ENCODE data around the gene NLGN1. TPM values are rescaled to one million over a fixed set of nuclear protein-coding genes. Genes with fewer than 3 reads are reported as not detected.

The NLGN1 gene
- total RNA-seq, 2 donors from 2014 or later, result 1.3 to 2.4 TPM

DNA sequence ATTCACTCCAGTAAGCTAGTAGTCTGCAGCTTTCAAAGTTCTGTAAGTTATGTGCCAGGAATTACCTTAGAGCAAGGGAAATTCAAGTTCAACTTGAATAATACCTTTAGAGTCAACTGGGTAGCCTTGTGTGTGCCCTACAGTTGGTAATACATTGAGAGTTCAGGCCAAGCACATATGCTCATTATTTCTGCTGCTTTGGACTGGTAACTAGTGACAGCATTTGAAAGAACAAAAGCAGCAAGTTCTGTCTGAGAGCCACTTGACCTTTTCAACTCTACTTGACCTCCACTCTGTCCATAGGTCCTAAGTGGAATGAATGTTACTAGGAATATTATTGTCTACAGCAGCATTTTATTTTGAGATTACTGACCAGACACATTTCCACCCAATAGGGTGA lies 723.5 kb downstream of the NLGN1 start:
- Histone ChIP-seq H3K36me3 (no peaks in the 10 kb centered on the region), H3K27ac (no peak overlapping the region), H3K27me3 (no peaks in the 10 kb centered on the region), H3K9me3 (no peaks in the 10 kb centered on the region), H3K4me1 (no peaks in the 10 kb centered on the region), H3K4me3 (no peak overlapping the region)
- TF ChIP-seq, protein P1, sequence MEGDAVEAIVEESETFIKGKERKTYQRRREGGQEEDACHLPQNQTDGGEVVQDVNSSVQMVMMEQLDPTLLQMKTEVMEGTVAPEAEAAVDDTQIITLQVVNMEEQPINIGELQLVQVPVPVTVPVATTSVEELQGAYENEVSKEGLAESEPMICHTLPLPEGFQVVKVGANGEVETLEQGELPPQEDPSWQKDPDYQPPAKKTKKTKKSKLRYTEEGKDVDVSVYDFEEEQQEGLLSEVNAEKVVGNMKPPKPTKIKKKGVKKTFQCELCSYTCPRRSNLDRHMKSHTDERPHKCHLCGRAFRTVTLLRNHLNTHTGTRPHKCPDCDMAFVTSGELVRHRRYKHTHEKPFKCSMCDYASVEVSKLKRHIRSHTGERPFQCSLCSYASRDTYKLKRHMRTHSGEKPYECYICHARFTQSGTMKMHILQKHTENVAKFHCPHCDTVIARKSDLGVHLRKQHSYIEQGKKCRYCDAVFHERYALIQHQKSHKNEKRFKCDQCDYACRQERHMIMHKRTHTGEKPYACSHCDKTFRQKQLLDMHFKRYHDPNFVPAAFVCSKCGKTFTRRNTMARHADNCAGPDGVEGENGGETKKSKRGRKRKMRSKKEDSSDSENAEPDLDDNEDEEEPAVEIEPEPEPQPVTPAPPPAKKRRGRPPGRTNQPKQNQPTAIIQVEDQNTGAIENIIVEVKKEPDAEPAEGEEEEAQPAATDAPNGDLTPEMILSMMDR (IDR thresholded peaks at IDR 0.05), result no peak
- DNase-seq (ENCODE audit: low spot score), result no peak

DNA sequence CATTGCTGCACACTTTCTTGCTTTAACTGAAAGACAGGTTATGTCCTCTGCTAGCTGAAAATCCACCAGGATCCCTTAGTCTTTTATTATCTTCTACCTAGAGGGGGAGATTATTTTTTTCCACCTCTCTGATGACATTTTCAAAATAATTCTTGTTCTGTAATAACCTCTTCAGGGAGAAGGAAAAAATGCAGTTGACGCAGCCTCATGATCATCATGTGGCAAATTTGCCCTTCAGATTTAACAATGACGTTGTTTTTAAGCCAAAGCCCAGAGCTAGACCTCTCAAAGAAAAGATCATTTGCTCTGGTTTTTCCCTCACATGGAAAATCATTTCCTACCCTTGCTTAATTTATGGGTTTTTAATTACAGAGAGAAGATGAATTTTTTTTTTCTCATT lies 724.9 kb downstream of the NLGN1 start:
- Histone ChIP-seq H3K27me3 (no peaks in the 10 kb centered on the region), H3K36me3 (no peaks in the 10 kb centered on the region), H3K27ac (no peak overlapping the region), H3K9me3 (no peaks in the 10 kb centered on the region), H3K4me3 (no peak overlapping the region), H3K4me1 (no peaks in the 10 kb centered on the region)
- TF ChIP-seq, protein P1 (IDR thresholded peaks at IDR 0.05), result no peak
- no peak for DNase-seq (ENCODE audit: low spot score)

DNA sequence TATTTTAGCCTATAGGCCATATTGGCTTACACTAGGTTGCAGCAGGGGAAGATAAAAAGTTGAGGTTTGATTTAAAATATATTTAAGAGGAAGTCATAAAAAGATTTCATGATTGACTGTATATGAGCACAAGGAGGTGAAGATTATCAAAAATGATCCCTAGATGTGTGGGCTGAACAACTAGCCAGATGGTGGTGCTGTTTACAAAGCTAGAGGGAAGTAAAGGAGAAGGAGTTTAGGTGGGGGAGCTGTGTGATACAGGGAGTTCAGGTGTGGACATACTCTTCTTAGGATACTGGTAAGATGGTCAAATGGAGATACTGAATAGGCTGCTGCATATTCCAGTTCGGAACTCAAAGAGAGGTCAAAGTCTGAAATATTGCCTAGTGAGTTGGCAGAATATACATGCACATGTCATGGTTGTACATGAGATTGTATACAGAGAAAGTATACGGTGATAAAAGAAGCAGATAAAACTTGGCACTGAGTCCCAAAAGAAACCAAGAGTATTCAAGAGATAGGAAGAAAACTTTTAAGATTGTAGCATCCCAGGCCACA lies 727.8 kb downstream of the NLGN1 start:
- no peak for DNase-seq (ENCODE audit: low spot score)
- Histone ChIP-seq H3K27ac (no peak overlapping the region), H3K36me3 (no peaks in the 10 kb centered on the region), H3K9me3 (no peaks in the 10 kb centered on the region), H3K4me3 (no peak overlapping the region), H3K27me3 (no peaks in the 10 kb centered on the region), H3K4me1 (no peaks in the 10 kb centered on the region)
- TF ChIP-seq, protein P1 (IDR thresholded peaks at IDR 0.05), result peak in 1 of 2 donors; percentile 60

DNA sequence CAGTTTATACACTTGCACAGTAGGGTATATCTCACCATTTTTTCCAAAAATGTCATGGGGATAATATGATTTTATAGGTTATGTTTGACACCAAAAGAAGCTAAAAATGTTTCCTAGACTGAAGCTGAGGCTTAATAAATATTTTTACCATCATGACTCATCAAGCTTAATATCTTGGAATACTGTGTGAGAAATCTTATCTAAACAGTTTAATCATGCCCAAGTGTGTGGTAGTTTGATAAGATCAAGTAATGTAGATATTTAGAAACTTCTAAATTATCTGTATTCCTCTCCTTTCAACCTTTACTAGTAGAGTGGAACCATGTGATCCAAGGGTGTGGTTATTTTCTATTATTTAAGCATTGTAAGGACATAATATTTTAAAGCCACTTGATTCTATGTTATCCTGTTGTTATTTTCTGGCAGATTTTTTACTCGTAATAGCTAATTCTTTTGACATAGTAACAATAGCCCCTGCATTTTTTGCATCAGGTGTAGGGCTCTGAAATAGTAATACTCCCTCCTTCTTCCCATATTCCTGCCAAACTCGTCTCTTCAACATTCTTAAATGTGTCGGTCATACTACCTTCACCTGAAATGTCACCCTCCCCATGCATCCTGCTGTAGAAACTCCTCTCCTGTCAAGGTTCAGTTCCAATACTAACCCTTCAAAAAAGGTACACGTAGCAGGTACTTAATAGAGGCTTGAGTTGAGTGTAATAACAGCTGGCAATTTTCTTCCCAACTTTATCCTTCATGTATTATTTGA lies 729.6 kb downstream of the NLGN1 start:
- no peaks in the 10 kb centered on the region for H3K36me3 ChIP-seq
- H3K27me3 ChIP-seq, result no peaks in the 10 kb centered on the region
- no peak for DNase-seq (ENCODE audit: low spot score)
- TF ChIP-seq, protein P1 (IDR thresholded peaks at IDR 0.05), result no peak
- no peaks in the 10 kb centered on the region for H3K9me3 ChIP-seq
- no peak overlapping the region for H3K4me3 ChIP-seq
- no peak overlapping the region for H3K27ac ChIP-seq
- H3K4me1 ChIP-seq, result no peaks in the 10 kb centered on the region

DNA sequence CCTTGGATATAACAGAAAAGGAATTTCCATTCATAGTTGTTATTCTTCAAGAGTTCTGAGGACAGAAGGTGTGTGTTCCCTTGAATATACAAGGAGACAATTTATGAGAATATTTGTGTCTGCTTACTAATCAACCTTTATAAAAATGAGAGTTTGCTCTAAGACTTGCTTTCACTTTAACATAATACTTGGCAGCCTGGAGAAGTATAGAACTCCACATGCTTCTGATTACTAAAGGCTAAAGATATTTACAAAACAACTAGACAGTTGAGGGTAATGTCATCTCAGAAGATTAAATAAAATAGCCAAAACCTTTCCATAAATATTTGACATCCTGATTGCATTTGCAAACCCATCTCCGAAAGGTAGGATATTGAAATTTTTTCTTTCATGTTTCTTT lies 734.5 kb downstream of the NLGN1 start:
- H3K27ac ChIP-seq, result no peak overlapping the region
- H3K36me3 ChIP-seq, result no peaks in the 10 kb centered on the region
- no peaks in the 10 kb centered on the region for H3K9me3 ChIP-seq
- H3K4me3 ChIP-seq, result no peak overlapping the region
- no peaks in the 10 kb centered on the region for H3K4me1 ChIP-seq
- no peaks in the 10 kb centered on the region for H3K27me3 ChIP-seq
- no peak for DNase-seq (ENCODE audit: low spot score)
- TF ChIP-seq, protein P1 (IDR thresholded peaks at IDR 0.05), result no peak
